HCT116 (cell line): ENCODE data around the gene PATZ1. TPM values are rescaled to one million over a fixed set of nuclear protein-coding genes. Genes with fewer than 3 reads are reported as not detected.

Source experiments
- ATAC-seq: fragments of 200-7000 bp; cut with Tn5 transposase; 2 replicates; pipeline ENCODE4 v1.9.1; 2020; ENCODE audit warnings: mild to moderate bottlenecking, moderate library complexity
- BruUV-seq: library from RNA; stranded (reverse); fragments of 400-500 nt; replicated peaks from 2 replicates; lab custom pipeline; 2021; lab: Mats Ljungman, UMichigan
- CTCF ChIA-PET: fragments of 300-600 bp; sonication (Branson Sonifier 250); formaldehyde crosslinking; loops from one replicate; lab custom pipeline; 2021; ENCODE audit warnings: antibody characterized with exemption; lab: Charles Lee
- POLR2A ChIA-PET: fragments of 300-600, 350-600 bp; sonication (Branson Sonifier 250); formaldehyde crosslinking; loops from one replicate; lab custom pipeline; 2021; ENCODE audit warnings: antibody characterized with exemption; lab: Charles Lee
- RAD21 ChIA-PET, 2 experiments: fragments of 300-600 bp; sonication (Branson Sonifier 250); formaldehyde crosslinking; loops; one replicate each; lab custom pipeline; 2023; ENCODE audit warnings: low total read pairs in 2 of 2; ENCODE audit not compliant: uncharacterized antibody in 2 of 2, unreplicated experiment in 2 of 2, low non-redundant PET in 1 of 2; lab: Charles Lee
- DNase-seq: peaks from one replicate; pipeline ENCODE4 v3.0.0-alpha.2; 2010; ENCODE audit warnings: low read depth, low spot score
- H2AFZ ChIP-seq: fragments of 200-600 bp; shearing (Covaris generic), sonication (generic); 2 replicates; pipeline ENCODE4 v1.6.1; 2017; ENCODE audit warnings: low read depth, mixed run types, mixed read lengths, antibody characterized with exemption, low read length; ENCODE audit not compliant: poor library complexity, severe bottlenecking
- H3K27ac ChIP-seq: 2 replicates; pipeline ENCODE4 v1.5.1; 2012; ENCODE audit warnings: low read depth, low read length
- H3K27me3 ChIP-seq: fragments of 200-600 bp; sonication (generic); 2 replicates; pipeline ENCODE4 v1.6.1; 2016; ENCODE audit warnings: mixed run types, low read length, mixed read lengths; ENCODE audit not compliant: insufficient read depth
- H3K36me3 ChIP-seq, 2 experiments: fragments of 200-500 bp in 1 of 2; fragments of 200-600 bp in 1 of 2; sonication (Bioruptor generic) in 1 of 2; sonication (generic) in 1 of 2; 2 replicates each; pipeline versions ENCODE4 v1.5.1 to v1.6.1; 2014 to 2016; ENCODE audit warnings: low read length in 2 of 2, inconsistent platforms in 1 of 2, mixed read lengths in 1 of 2, mixed run types in 1 of 2; ENCODE audit not compliant: insufficient read depth in 2 of 2, control insufficient read depth in 1 of 2
- H3K4me1 ChIP-seq, 2 experiments: fragments of 200-600 bp in 1 of 2; sonication (generic) in 1 of 2; 2 replicates each; pipeline versions ENCODE4 v1.5.1 to v1.6.1; 2012 to 2017; ENCODE audit warnings: low read length in 2 of 2, inconsistent platforms in 1 of 2, mild to moderate bottlenecking in 1 of 2, mixed read lengths in 1 of 2, mixed run types in 1 of 2, moderate library complexity in 1 of 2; ENCODE audit not compliant: insufficient read depth in 2 of 2, control insufficient read depth in 1 of 2
- H3K4me2 ChIP-seq: fragments of 200-600 bp; sonication (generic); 2 replicates; pipeline ENCODE4 v1.6.1; 2017; ENCODE audit warnings: mixed run types, low read length, mixed read lengths
- H3K4me3 ChIP-seq, 2 experiments: fragments of 200-600 bp in 1 of 2; sonication (generic) in 1 of 2; replicated peaks in 1 of 2; 2 replicates each; pipeline ENCODE4 v1.5.1; 2011 to 2016; ENCODE audit warnings: low read length in 2 of 2, control low read depth in 1 of 2, low read depth in 1 of 2, mild to moderate bottlenecking in 1 of 2, mixed read lengths in 1 of 2, mixed run types in 1 of 2
- H3K79me2 ChIP-seq: fragments of 200-600 bp; sonication (generic); 2 replicates; pipeline ENCODE4 v1.6.1; 2017; ENCODE audit warnings: mild to moderate bottlenecking, mixed run types, low read length, moderate library complexity, mixed read lengths; ENCODE audit not compliant: insufficient read depth
- H3K9ac ChIP-seq: fragments of 200-600 bp; sonication (generic); 2 replicates; pipeline ENCODE4 v1.6.1; 2016; ENCODE audit warnings: low read length, mixed read lengths
- H3K9me2 ChIP-seq: fragments of 200-600 bp; sonication (generic), shearing (Covaris generic); 2 replicates; pipeline ENCODE4 v1.6.1; 2017; ENCODE audit warnings: mixed run types, mild to moderate bottlenecking, moderate library complexity; ENCODE audit not compliant: insufficient read depth
- H3K9me3 ChIP-seq, 2 experiments: fragments of 200-500 bp in 1 of 2; fragments of 200-600 bp in 1 of 2; sonication (Bioruptor generic) in 1 of 2; sonication (generic) in 1 of 2; 2 replicates each; pipeline ENCODE4 v1.6.1; 2014 to 2017; ENCODE audit warnings: low read length in 2 of 2, mixed read lengths in 2 of 2, inconsistent platforms in 1 of 2, low read depth in 1 of 2, mild to moderate bottlenecking in 1 of 2, mixed run types in 1 of 2, moderate library complexity in 1 of 2; ENCODE audit not compliant: control insufficient read depth in 1 of 2, insufficient read depth in 1 of 2
- H4K20me1 ChIP-seq: fragments of 200-600 bp; sonication (generic), shearing (Covaris generic); 2 replicates; pipeline ENCODE4 v1.6.1; 2017; ENCODE audit warnings: mixed run types, mild to moderate bottlenecking, moderate library complexity; ENCODE audit not compliant: insufficient read depth
- CBX3 ChIP-seq: IDR thresholded peaks from 2 replicates; pipeline ENCODE4 v1.6.1; 2012; ENCODE audit warnings: low read depth
- CEBPB ChIP-seq: IDR thresholded peaks from 2 replicates; pipeline ENCODE4 v1.6.1; 2012; ENCODE audit warnings: low read depth
- CTCF ChIP-seq, 3 experiments: fragments of 200-600 bp in 1 of 3; sonication (generic) in 1 of 3; IDR thresholded peaks in 2 of 3; conservative IDR thresholded peaks in 1 of 3; 2 replicates each; pipeline ENCODE4 v1.5.1; 2012 to 2017; ENCODE audit warnings: low read depth in 2 of 3, low read length in 2 of 3, antibody characterized with exemption in 1 of 3, borderline replicate concordance in 1 of 3, control low read depth in 1 of 3, mild to moderate bottlenecking in 1 of 3, mixed read lengths in 1 of 3, mixed run types in 1 of 3, moderate library complexity in 1 of 3; ENCODE audit not compliant: insufficient read depth in 1 of 3
- EGR1 ChIP-seq: IDR thresholded peaks from 2 replicates; pipeline ENCODE4 v1.6.1; 2012; ENCODE audit warnings: low read depth
- ELF1 ChIP-seq: IDR thresholded peaks from 2 replicates; pipeline ENCODE4 v1.6.1; 2012; ENCODE audit warnings: low read depth, borderline replicate concordance
- EZH2 ChIP-seq: fragments of 200-600 bp; sonication (generic); IDR thresholded peaks from 2 replicates; pipeline ENCODE4 v1.6.1; 2017; ENCODE audit warnings: antibody characterized with exemption, mixed run types
- EZH2phosphoT487 ChIP-seq: fragments of 200-600 bp; IDR thresholded peaks from 2 replicates; pipeline ENCODE4 v1.6.1; 2018; ENCODE audit warnings: antibody characterized with exemption, borderline replicate concordance
- FOSL1 ChIP-seq: IDR thresholded peaks from 2 replicates; pipeline ENCODE4 v1.6.1; 2012; ENCODE audit warnings: low read depth
- JUND ChIP-seq: IDR thresholded peaks from 2 replicates; pipeline ENCODE4 v1.6.1; 2012
- MAX ChIP-seq: IDR thresholded peaks from 2 replicates; pipeline ENCODE4 v1.6.1; 2012
- POLR2A ChIP-seq: IDR thresholded peaks from 2 replicates; pipeline ENCODE4 v1.7.0; 2011; ENCODE audit warnings: borderline replicate concordance; ENCODE audit not compliant: insufficient read depth, insufficient read length; ENCODE audit errors: extremely low read depth
- SIN3A ChIP-seq: IDR thresholded peaks from 2 replicates; pipeline ENCODE4 v1.6.1; 2012; ENCODE audit warnings: low read depth
- TCF7L2 ChIP-seq: IDR thresholded peaks from 2 replicates; pipeline ENCODE4 v1.7.0; 2011; ENCODE audit warnings: borderline replicate concordance, inconsistent platforms; ENCODE audit not compliant: insufficient read depth, insufficient read length; ENCODE audit errors: extremely low read depth
- ZFX ChIP-seq: fragments of 450-650 bp; IDR thresholded peaks from 2 replicates; pipeline ENCODE4 v1.6.1; 2017
- intact Hi-C: fragments of 100-400 bp; cut with micrococcal nuclease; formaldehyde crosslinking; loops from 2 replicates; pipeline ENCODE4 v1.10.0; 2022
- total RNA-seq: library from RNA; stranded (reverse); gene quantifications from one replicate; pipeline ENCODE4 v1.2.1, GENCODE V29; 2021; ENCODE audit not compliant: unreplicated experiment
- TF ChIP-seq, protein P1 (sequence below): IDR thresholded peaks from 2 replicates; pipeline ENCODE4 v1.6.1; 2011; ENCODE audit warnings: mild to moderate bottlenecking, low read length, moderate library complexity; ENCODE audit not compliant: insufficient replicate concordance; ENCODE audit errors: extremely low read depth

Gene PATZ1
- total RNA-seq, 1 experiment from 2014 or later, result 30.6 TPM

DNA sequence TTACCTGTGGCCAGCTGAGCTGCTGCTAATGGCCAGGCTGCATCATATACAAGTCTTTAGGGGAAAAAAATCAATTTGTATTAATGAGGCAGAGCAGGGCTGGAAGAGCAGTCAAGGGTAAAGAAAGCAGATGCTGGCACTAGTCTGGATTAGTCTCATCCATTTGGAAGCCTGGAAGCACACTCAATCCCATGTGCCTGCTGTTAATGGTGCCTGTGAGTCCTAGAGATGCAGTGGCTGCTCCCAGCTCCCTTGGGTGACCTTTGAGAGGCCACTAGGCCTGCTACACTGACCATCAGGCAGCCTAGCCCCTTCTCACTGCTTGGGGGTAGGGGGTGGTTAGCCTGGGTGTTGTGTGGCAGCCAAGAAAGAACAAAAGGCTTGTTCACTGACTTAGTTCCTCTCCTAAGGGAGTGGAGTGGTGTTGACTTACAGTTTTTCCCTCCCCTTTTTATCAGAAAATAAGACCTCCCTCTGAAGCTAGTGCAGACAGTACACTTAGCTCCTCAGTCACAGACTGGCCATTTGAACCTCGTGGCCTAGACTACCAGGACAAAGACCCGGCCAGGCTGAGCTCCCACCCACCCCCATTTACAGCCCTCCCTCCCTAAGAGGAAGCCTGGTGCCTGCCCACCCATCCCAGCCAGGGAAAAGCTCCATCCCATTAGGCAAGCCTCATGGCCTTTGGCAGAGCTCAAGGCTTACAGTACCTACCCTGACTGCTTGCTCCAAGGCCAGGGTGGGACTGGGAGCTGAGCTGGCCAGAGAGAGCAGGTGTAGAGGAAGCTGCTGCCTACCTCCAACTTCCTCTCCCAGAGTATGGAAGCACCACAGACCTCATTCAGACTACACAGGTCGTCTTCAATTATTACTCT is 61.6 kb downstream of the PATZ1 start (continued):
- TF ChIP-seq, protein P1, sequence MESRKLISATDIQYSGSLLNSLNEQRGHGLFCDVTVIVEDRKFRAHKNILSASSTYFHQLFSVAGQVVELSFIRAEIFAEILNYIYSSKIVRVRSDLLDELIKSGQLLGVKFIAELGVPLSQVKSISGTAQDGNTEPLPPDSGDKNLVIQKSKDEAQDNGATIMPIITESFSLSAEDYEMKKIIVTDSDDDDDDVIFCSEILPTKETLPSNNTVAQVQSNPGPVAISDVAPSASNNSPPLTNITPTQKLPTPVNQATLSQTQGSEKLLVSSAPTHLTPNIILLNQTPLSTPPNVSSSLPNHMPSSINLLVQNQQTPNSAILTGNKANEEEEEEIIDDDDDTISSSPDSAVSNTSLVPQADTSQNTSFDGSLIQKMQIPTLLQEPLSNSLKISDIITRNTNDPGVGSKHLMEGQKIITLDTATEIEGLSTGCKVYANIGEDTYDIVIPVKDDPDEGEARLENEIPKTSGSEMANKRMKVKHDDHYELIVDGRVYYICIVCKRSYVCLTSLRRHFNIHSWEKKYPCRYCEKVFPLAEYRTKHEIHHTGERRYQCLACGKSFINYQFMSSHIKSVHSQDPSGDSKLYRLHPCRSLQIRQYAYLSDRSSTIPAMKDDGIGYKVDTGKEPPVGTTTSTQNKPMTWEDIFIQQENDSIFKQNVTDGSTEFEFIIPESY, result no peak
- no peak for TF ChIP-seq JUND

GRCh38 chr22:31282748-31283468 is 63.2 kb downstream of the PATZ1 start:
- H3K4me1 ChIP-seq, result peaks cover 5 to 12% of the 10 kb centered on the region in 2 experiments; a peak in 3 of 4 replicates
- no peaks in the 10 kb centered on the region for H3K27me3 ChIP-seq
- ChIA-PET POLR2A (no interaction called here), CTCF (interaction anchor here (1.5 to 2.8 kb wide), 2 partner anchors 10 kb away, joined by 7 to 11 read pairs; no protein-coding TSS in a partner anchor), RAD21 (no interaction called here)
- no peaks in the 10 kb centered on the region for H3K9me3 ChIP-seq
- BruUV-seq, result no TSS peak
- no peaks in the 10 kb centered on the region for H3K79me2 ChIP-seq
- no peaks in the 10 kb centered on the region for H4K20me1 ChIP-seq
- no peak for TF ChIP-seq EZH2
- no peak for TF ChIP-seq JUND
- no peak for TF ChIP-seq EZH2phosphoT487
- no peak for TF ChIP-seq MAX
- TF ChIP-seq CEBPB, result no peak
- no peak for TF ChIP-seq EGR1
- TF ChIP-seq TCF7L2, result no peak
- TF ChIP-seq CTCF (IDR thresholded peaks at IDR 0.05 in 2 of 3, conservative IDR thresholded peaks at IDR 0.05 in 1 of 3; ENCODE audit: borderline replicate concordance in 1 of 3, insufficient read depth in 1 of 3, low read depth in 2 of 3, low read length in 2 of 3), result no peak
- TF ChIP-seq, protein P1, result no peak
- TF ChIP-seq SIN3A, result no peak
- no peak for TF ChIP-seq POLR2A
- no peak for TF ChIP-seq ZFX
- TF ChIP-seq FOSL1, result no peak
- TF ChIP-seq CBX3, result no peak
- TF ChIP-seq ELF1, result no peak
- H3K36me3 ChIP-seq, result peaks cover 0 to 5% of the 10 kb centered on the region in 2 experiments; a peak in 1 of 4 replicates
- no peak for ATAC-seq
- no peak overlapping the region for H3K4me3 ChIP-seq
- no peak overlapping the region for H3K9ac ChIP-seq
- H2AFZ ChIP-seq, result no peak overlapping the region
- H3K4me2 ChIP-seq, result no peak overlapping the region
- H3K9me2 ChIP-seq, result no peaks in the 10 kb centered on the region
- no peak for DNase-seq
- no peak overlapping the region for H3K27ac ChIP-seq
- intact Hi-C loops, result no loop called here
